ENCODE results near the gene GRIP2.

DNA sequence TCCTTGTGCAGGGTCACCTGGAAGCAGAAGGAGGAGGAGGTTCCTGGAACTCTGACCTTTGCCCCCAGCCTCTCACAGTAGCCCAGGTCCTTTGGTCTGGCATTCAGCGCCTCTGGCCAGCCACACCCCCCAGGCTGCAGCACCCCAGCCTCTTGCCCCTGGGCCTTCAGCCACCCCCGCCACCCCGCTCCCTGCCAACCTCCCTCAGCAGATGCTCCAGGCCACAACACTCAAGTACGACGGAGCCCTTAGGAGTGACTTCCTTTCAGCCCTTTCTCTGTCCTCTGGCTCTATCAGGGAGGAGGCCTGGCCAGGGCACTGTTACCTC, 45.2 kb downstream of the GRIP2 start:
- TF ChIP-seq, protein P1, sequence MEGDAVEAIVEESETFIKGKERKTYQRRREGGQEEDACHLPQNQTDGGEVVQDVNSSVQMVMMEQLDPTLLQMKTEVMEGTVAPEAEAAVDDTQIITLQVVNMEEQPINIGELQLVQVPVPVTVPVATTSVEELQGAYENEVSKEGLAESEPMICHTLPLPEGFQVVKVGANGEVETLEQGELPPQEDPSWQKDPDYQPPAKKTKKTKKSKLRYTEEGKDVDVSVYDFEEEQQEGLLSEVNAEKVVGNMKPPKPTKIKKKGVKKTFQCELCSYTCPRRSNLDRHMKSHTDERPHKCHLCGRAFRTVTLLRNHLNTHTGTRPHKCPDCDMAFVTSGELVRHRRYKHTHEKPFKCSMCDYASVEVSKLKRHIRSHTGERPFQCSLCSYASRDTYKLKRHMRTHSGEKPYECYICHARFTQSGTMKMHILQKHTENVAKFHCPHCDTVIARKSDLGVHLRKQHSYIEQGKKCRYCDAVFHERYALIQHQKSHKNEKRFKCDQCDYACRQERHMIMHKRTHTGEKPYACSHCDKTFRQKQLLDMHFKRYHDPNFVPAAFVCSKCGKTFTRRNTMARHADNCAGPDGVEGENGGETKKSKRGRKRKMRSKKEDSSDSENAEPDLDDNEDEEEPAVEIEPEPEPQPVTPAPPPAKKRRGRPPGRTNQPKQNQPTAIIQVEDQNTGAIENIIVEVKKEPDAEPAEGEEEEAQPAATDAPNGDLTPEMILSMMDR (conservative IDR thresholded peaks at IDR 0.05; ENCODE audit: low read depth, low read length): no peak
- no peak for TF ChIP-seq EZH2 (IDR thresholded peaks at IDR 0.05; ENCODE audit: borderline replicate concordance, low read depth, low read length, poor library complexity, severe bottlenecking)
